Kidney epithelial cell (primary cell): ENCODE results near the gene HPCA. TPM values are rescaled to one million over a fixed set of nuclear protein-coding genes. Genes with fewer than 3 reads are reported as not detected.

Experiments used
- DNase-seq: peaks from one replicate; pipeline ENCODE4 v3.0.0-alpha.2; 2010; ENCODE audit warnings: low read depth
- H3K27me3 ChIP-seq: 2 replicates; pipeline ENCODE4 v1.6.0; 2011; ENCODE audit warnings: low read length; ENCODE audit not compliant: control insufficient read depth, insufficient read depth
- H3K36me3 ChIP-seq: 2 replicates; pipeline ENCODE4 v1.5.1; 2011; ENCODE audit warnings: low read length; ENCODE audit not compliant: control insufficient read depth, insufficient read depth
- H3K4me3 ChIP-seq: 2 replicates; pipeline ENCODE4 v1.5.1; 2011; ENCODE audit warnings: low read depth, mild to moderate bottlenecking, control low read depth, low read length
- CTCF ChIP-seq: IDR thresholded peaks from 2 replicates; pipeline ENCODE4 v1.5.1; 2011; ENCODE audit warnings: mild to moderate bottlenecking, moderate library complexity, low read length, control low read depth, inconsistent platforms; ENCODE audit not compliant: insufficient read depth, poor library complexity, severe bottlenecking
- total RNA-seq: library from RNA; depleted of rRNA; stranded (reverse); fragments of >200 nt; gene quantifications from 2 replicates; pipeline ENCODE4 v1.2.3, GENCODE V29; 2015

HPCA gene
- total RNA-seq, 1 donor from 2014 or later = not detected

- peaks cover 4% of the 10 kb centered on the region for H3K27me3 ChIP-seq
- no peaks in the 10 kb centered on the region for H3K36me3 ChIP-seq
- H3K4me3 ChIP-seq = no peak overlapping the region
- no peak for DNase-seq
- TF ChIP-seq CTCF = no peak
Measured at GRCh38 chr1:32897082-32898049, 11.1 kb downstream of the HPCA start.

- Histone ChIP-seq H3K36me3 (no peaks in the 10 kb centered on the region), H3K4me3 (no peak overlapping the region), H3K27me3 (no peaks in the 10 kb centered on the region)
- no peak for DNase-seq
- TF ChIP-seq CTCF = no peak
Measured at GRCh38 chr1:32898056-32898455, 11.8 kb downstream of the HPCA start.

GRCh38 chr1:32898958-32899357 lies 12.7 kb downstream of the HPCA start:
- Histone ChIP-seq H3K4me3 (no peak overlapping the region), H3K27me3 (no peaks in the 10 kb centered on the region), H3K36me3 (no peaks in the 10 kb centered on the region)
- TF ChIP-seq CTCF = no peak
- DNase-seq = no peak

GRCh38 chr1:32899586-32900296 lies 13.4 kb downstream of the HPCA start:
- H3K36me3 ChIP-seq = no peaks in the 10 kb centered on the region
- H3K4me3 ChIP-seq = no peak overlapping the region
- TF ChIP-seq CTCF = no peak
- H3K27me3 ChIP-seq = no peaks in the 10 kb centered on the region
- DNase-seq = no peak

- DNase-seq = no peak
- Histone ChIP-seq H3K4me3 (peak overlapping the region; percentile 62), H3K36me3 (no peaks in the 10 kb centered on the region), H3K27me3 (no peaks in the 10 kb centered on the region)
- TF ChIP-seq CTCF = no peak
Measured at GRCh38 chr1:32900371-32900955, 14.2 kb downstream of the HPCA start.
